OCI-LY1 (cell line): ENCODE data around the gene ZNRD2.
"Not testable (repeated sequence)": the region's sequence is repeated elsewhere in the genome, so short reads cannot be mapped to it uniquely, and the experiment has no call there.

ENCODE experiments used
- EZH2 ChIP-seq: fragments of 200-600 bp; sonication (generic), shearing (Covaris generic); IDR thresholded peaks from 2 replicates; pipeline ENCODE4 v1.8.0; 2017; ENCODE audit warnings: borderline replicate concordance, mixed run types, mild to moderate bottlenecking, antibody characterized with exemption, low read length, moderate library complexity, mixed read lengths
- TF ChIP-seq, protein P1 (sequence below): fragments of 200-600 bp; sonication (generic), shearing (Covaris generic); IDR thresholded peaks from 2 replicates; pipeline ENCODE4 v1.5.1; 2017; ENCODE audit warnings: mild to moderate bottlenecking, antibody characterized with exemption, low read length, moderate library complexity, mixed read lengths

DNA sequence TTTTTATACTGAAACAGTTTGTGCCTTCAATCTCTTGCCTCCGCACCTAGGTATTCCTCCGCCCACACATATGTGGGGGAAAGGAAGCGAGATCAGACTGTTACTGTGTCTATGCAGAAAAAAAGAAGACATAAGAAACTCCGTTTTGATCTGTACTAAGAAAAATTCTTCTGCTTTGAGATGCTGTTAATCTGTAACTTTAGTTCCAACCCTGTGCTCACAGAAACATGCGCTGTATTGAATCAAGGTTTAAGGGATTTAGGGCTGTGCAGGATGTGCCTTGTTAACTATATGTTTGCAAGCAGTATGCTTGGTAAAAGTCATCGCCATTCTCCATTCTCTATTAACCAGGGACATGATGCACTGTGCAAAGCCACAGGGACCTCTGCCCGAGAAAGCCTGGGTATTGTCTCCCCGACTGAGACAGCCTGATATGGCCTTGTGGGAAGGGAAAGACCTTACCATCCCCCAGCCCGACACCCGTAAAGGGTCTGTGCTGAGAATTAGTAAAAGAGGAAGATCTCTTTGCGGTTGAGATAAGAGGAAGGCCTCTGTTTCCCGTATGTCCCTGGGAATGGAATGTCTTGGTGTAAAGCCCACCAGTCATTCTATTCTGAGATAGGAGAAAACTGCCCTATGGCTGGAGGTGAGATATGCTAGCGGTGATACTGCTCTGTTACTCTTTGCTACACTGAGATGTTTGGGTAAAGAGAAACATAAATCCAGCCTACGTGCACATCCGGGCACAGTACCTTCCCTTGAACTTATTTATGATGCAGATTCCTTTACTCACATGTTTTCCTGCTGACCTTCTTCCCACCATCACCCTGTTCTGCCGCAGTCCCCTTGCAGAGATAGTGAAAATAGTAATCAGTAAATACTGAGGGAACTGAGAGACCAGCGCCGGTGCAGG lies 47.3 kb upstream of the ZNRD2 start:
- TF ChIP-seq EZH2, result not testable (repeated sequence)
- TF ChIP-seq, protein P1, sequence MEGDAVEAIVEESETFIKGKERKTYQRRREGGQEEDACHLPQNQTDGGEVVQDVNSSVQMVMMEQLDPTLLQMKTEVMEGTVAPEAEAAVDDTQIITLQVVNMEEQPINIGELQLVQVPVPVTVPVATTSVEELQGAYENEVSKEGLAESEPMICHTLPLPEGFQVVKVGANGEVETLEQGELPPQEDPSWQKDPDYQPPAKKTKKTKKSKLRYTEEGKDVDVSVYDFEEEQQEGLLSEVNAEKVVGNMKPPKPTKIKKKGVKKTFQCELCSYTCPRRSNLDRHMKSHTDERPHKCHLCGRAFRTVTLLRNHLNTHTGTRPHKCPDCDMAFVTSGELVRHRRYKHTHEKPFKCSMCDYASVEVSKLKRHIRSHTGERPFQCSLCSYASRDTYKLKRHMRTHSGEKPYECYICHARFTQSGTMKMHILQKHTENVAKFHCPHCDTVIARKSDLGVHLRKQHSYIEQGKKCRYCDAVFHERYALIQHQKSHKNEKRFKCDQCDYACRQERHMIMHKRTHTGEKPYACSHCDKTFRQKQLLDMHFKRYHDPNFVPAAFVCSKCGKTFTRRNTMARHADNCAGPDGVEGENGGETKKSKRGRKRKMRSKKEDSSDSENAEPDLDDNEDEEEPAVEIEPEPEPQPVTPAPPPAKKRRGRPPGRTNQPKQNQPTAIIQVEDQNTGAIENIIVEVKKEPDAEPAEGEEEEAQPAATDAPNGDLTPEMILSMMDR, result not testable (repeated sequence)
